Measurements from ENCODE around the gene PPOX.
A peak's percentile ranks its signal among the peaks of the same experiment; 100 is the strongest.

PPOX gene

GRCh38 chr1:161165742-161166668 lies at the start of gene PPOX:
Gene PPOX (plus strand): TSS chr1:161166426. CDS start chr1:161166848, 422 bp downstream.
- DNase-seq (ENCODE audit: low read depth in 2 of 2), result peak; percentile 71 to 74

GRCh38 chr1:161117759-161118581 lies 48.3 kb upstream of the PPOX start, which contains the start of the genes NIT1 and PFDN2:
Gene NIT1 (plus strand): TSS chr1:161118105. CDS start chr1:161118177, 72 bp downstream.
Gene PFDN2 (minus strand): TSS chr1:161118037. CDS start chr1:161118026, 11 bp downstream.
- peak; percentile 41 to 71 for DNase-seq (ENCODE audit: low read depth in 2 of 2)

- no peak for DNase-seq (ENCODE audit: low read depth in 2 of 2)
These were observed 46.9 kb upstream of the PPOX start for GRCh38 chr1:161119092-161119903.

- no peak for DNase-seq (ENCODE audit: low read depth in 2 of 2)
These were observed 45.1 kb upstream of the PPOX start for GRCh38 chr1:161121042-161121650.

GRCh38 chr1:161121834-161122233 lies 44.4 kb upstream of the PPOX start:
- DNase-seq (ENCODE audit: low read depth in 2 of 2), result no peak

GRCh38 chr1:161122967-161123366 lies 43.3 kb upstream of the PPOX start:
- no peak for DNase-seq (ENCODE audit: low read depth in 2 of 2)

GRCh38 chr1:161127649-161128048 lies 38.6 kb upstream of the PPOX start:
- DNase-seq (ENCODE audit: low read depth in 2 of 2), result no peak

- DNase-seq (ENCODE audit: low read depth in 2 of 2), result no peak
These were observed 37.4 kb upstream of the PPOX start for GRCh38 chr1:161128591-161129420.

GRCh38 chr1:161130266-161130665 lies 36.0 kb upstream of the PPOX start:
- no peak for DNase-seq (ENCODE audit: low read depth in 2 of 2)

- DNase-seq (ENCODE audit: low read depth in 2 of 2), result no peak
These were observed 34.5 kb upstream of the PPOX start for GRCh38 chr1:161131523-161132409.

GRCh38 chr1:161132410-161133219 lies 33.6 kb upstream of the PPOX start, which contains the start of gene DEDD:
Gene DEDD (minus strand): TSS chr1:161132667. CDS start chr1:161124462, 8,205 bp downstream.
- peak; percentile 78 to 79 for DNase-seq (ENCODE audit: low read depth in 2 of 2)

- DNase-seq (ENCODE audit: low read depth in 2 of 2), result no peak
These were observed 32.9 kb upstream of the PPOX start for GRCh38 chr1:161133220-161133740.

- DNase-seq (ENCODE audit: low read depth in 2 of 2), result no peak
These were observed 28.3 kb upstream of the PPOX start for GRCh38 chr1:161137881-161138280.

- no peak for DNase-seq (ENCODE audit: low read depth in 2 of 2)
These were observed 27.8 kb upstream of the PPOX start for GRCh38 chr1:161138431-161138830.

- DNase-seq (ENCODE audit: low read depth in 2 of 2), result no peak
These were observed 26.5 kb upstream of the PPOX start for GRCh38 chr1:161139766-161140165.

GRCh38 chr1:161140755-161141400 lies 25.3 kb upstream of the PPOX start:
- no peak for DNase-seq (ENCODE audit: low read depth in 2 of 2)

GRCh38 chr1:161145832-161146231 lies 20.4 kb upstream of the PPOX start:
- no peak for DNase-seq (ENCODE audit: low read depth in 2 of 2)

Data from stimulated activated CD4-positive, alpha-beta T cell treated with anti-CD3 and anti-CD28 coated beads, Interleukin-1b, Interleukin-23, amount 100 ng/mL, for 1 hour (primary cell).